ENCODE data around the gene SPATA1. TPM values are rescaled to one million over a fixed set of nuclear protein-coding genes. Genes with fewer than 3 reads are reported as not detected.
"Not testable (repeated sequence)": the region's sequence is repeated elsewhere in the genome, so short reads cannot be mapped to it uniquely, and the experiment has no call there.

SPATA1 gene
- total and polyA plus RNA-seq, 2 donors (not counting 1 experiment from before 2014, with no cell fraction given): 0.73 to 8.6 TPM

DNA sequence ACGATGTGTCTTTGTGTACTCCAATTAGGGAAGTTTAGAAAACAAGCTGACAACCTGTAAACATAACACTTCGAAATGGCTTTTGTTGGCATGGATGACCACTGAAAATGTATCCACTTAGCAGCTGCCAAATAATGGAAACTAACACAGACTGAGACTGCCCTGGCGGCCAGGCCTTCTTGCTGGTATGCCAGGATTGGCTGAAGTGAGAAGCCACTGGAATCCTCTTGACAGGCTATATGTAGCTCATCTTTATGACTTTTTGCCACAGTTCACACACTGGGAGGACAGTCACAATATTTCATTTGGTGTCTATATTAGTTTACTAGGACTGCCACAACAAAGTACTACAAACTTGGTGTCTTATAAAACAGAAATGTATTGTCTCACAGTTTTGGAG lies 80.9 kb downstream of the SPATA1 start:
- Histone ChIP-seq H3K4me3 (ENCODE audit: control extremely low read depth in 1 of 5, extremely low read depth in 1 of 5, insufficient read depth in 1 of 5, low read depth in 2 of 5, low read length in 4 of 5) (no peak overlapping the region), H3K9ac (ENCODE audit: low read length) (no peak overlapping the region), H3K4me1 (ENCODE audit: control insufficient read depth in 2 of 2, insufficient read depth in 2 of 2, low read length in 2 of 2) (peaks cover 20 to 22% of the 10 kb centered on the region in 2 donors), H2AFZ (ENCODE audit: insufficient read depth, low read depth, low read length, poor library complexity, severe bottlenecking) (no peak overlapping the region), H3K27me3 (replicated peaks in 1 of 4; ENCODE audit: control extremely low read depth in 1 of 4, control insufficient read depth in 3 of 4, insufficient read depth in 4 of 4, low read length in 3 of 4) (no peaks in the 10 kb centered on the region), H4K20me1 (ENCODE audit: control insufficient read depth, insufficient read depth, low read length, poor library complexity, severe bottlenecking) (no peaks in the 10 kb centered on the region), H3K27ac (ENCODE audit: low read length in 2 of 2) (no peak overlapping the region), H3K36me3 (replicated peaks in 1 of 2; ENCODE audit: control extremely low read depth in 1 of 2, control insufficient read depth in 1 of 2, extremely low read depth in 1 of 2, insufficient read depth in 2 of 2, low read length in 1 of 2) (no peaks in the 10 kb centered on the region), H3K79me2 (ENCODE audit: control insufficient read depth, insufficient read depth, low read length) (no peaks in the 10 kb centered on the region), H3K4me2 (replicated peaks; ENCODE audit: low read depth, low read length, poor library complexity, severe bottlenecking) (no peak overlapping the region), H3K9me3 (ENCODE audit: control extremely low read depth in 1 of 3, control insufficient read depth in 2 of 3, insufficient read depth in 1 of 3, low read length in 2 of 3) (peaks cover 1 to 10% (median 3%) of the 10 kb centered on the region in 3 donors)
- TF ChIP-seq CTCF (IDR thresholded peaks at IDR 0.05): no peak
- TF ChIP-seq EZH2 (IDR thresholded peaks at IDR 0.05; ENCODE audit: borderline replicate concordance, insufficient read depth, low read depth, low read length, poor library complexity, severe bottlenecking): no peak
- ChIA-PET CTCF (interaction anchor here (0.8 kb wide), 1 partner anchor 32 kb away, joined by 3 read pairs; no protein-coding TSS in a partner anchor), POLR2A (no interaction called here)
- Mint-ChIP-seq H3K27ac (no peak overlapping the region), H3K4me3 (no peak overlapping the region), H3K4me1 (peaks cover 20% of the 10 kb centered on the region), H3K27me3 (no peaks in the 10 kb centered on the region), H3K9me3 (ENCODE audit: insufficient read depth) (no peaks in the 10 kb centered on the region)
- intact Hi-C loops (cut with micrococcal nuclease): no loop called here
- WGBS (ENCODE audit: insufficient coverage): 100% methylated on average over 3 of the region's 3 CpGs
- DNase-seq (no peak), ATAC-seq (ENCODE audit: low read depth) (no peak)

GRCh38 chr1:84594959-84595358 lies 88.8 kb downstream of the SPATA1 start:
- DNase-seq; H3K79me2 ChIP-seq (ENCODE audit: control insufficient read depth, insufficient read depth, low read length); POLR2A ChIA-PET; H3K27ac Mint-ChIP-seq; H3K27me3 ChIP-seq (replicated peaks in 1 of 4; ENCODE audit: control extremely low read depth in 1 of 4, control insufficient read depth in 3 of 4, insufficient read depth in 4 of 4, low read length in 3 of 4); H3K9me3 ChIP-seq (ENCODE audit: control extremely low read depth in 1 of 3, control insufficient read depth in 2 of 3, insufficient read depth in 1 of 3, low read length in 2 of 3); H3K4me2 ChIP-seq (replicated peaks; ENCODE audit: low read depth, low read length, poor library complexity, severe bottlenecking); H3K4me3 ChIP-seq (ENCODE audit: control extremely low read depth in 1 of 5, extremely low read depth in 1 of 5, insufficient read depth in 1 of 5, low read depth in 2 of 5, low read length in 4 of 5); H3K9ac ChIP-seq (ENCODE audit: low read length); ATAC-seq (ENCODE audit: low read depth); H2AFZ ChIP-seq (ENCODE audit: insufficient read depth, low read depth, low read length, poor library complexity, severe bottlenecking); H3K4me3 Mint-ChIP-seq; H3K9me3 Mint-ChIP-seq (ENCODE audit: insufficient read depth); intact Hi-C loops (cut with micrococcal nuclease); H3K27me3 Mint-ChIP-seq; H3K36me3 ChIP-seq (replicated peaks in 1 of 2; ENCODE audit: control extremely low read depth in 1 of 2, control insufficient read depth in 1 of 2, extremely low read depth in 1 of 2, insufficient read depth in 2 of 2, low read length in 1 of 2); H3K27ac ChIP-seq (ENCODE audit: low read length in 2 of 2); H4K20me1 ChIP-seq (ENCODE audit: control insufficient read depth, insufficient read depth, low read length, poor library complexity, severe bottlenecking); H3K4me1 ChIP-seq (ENCODE audit: control insufficient read depth in 2 of 2, insufficient read depth in 2 of 2, low read length in 2 of 2): not testable (repeated sequence)
- no CpG with 5 or more reads among the region's 2 CpGs for WGBS (ENCODE audit: insufficient coverage)
- CTCF ChIA-PET: interaction anchor here (1.1 kb wide), 1 partner anchor 66 kb away, joined by 3 read pairs; no protein-coding TSS in a partner anchor
- peaks cover 12% of the 10 kb centered on the region for H3K4me1 Mint-ChIP-seq

All from B cell (primary cell).